Panc1 (cell line): ENCODE measurements around the gene FMO3. TPM values are rescaled to one million over a fixed set of nuclear protein-coding genes. Genes with fewer than 3 reads are reported as not detected.

ENCODE experiments used
- ATAC-seq: fragments of 200-7000 bp; cut with Tn5 transposase; 2 replicates; pipeline ENCODE4 v1.9.1; 2020; ENCODE audit warnings: mild to moderate bottlenecking, moderate library complexity
- Bru-seq: library from RNA; stranded (reverse); fragments of 400-500 nt; gene quantifications from one replicate; lab custom pipeline; 2021; lab: Mats Ljungman, UMichigan
- BruChase-seq, 2 experiments: library from RNA; stranded (reverse); fragments of 400-500 nt; gene quantifications; one replicate each; lab custom pipeline; 2021; lab: Mats Ljungman, UMichigan
- BruUV-seq: library from RNA; stranded (reverse); fragments of 400-500 nt; replicated peaks from 2 replicates; lab custom pipeline; 2021; lab: Mats Ljungman, UMichigan
- CTCF ChIA-PET: fragments of 300-600 bp; sonication (Branson Sonifier 250); formaldehyde crosslinking; loops from one replicate; lab custom pipeline; 2022; ENCODE audit warnings: antibody characterized with exemption; lab: Charles Lee
- POLR2A ChIA-PET: fragments of 300-600 bp; sonication (Branson Sonifier 250); formaldehyde crosslinking; loops from one replicate; lab custom pipeline; 2022; ENCODE audit warnings: antibody characterized with exemption; lab: Charles Lee
- DNase-seq: peaks from one replicate; pipeline ENCODE4 v3.0.0-alpha.2; 2010; ENCODE audit warnings: low read depth, low spot score
- H3K27ac ChIP-seq: 2 replicates; pipeline ENCODE4 v1.5.1; 2011; ENCODE audit warnings: mild to moderate bottlenecking, low read length, inconsistent platforms
- H3K27me3 ChIP-seq: fragments of 200-500 bp; sonication (Bioruptor generic); 2 replicates; pipeline ENCODE4 v1.6.0; 2014; ENCODE audit warnings: low read length, inconsistent platforms; ENCODE audit not compliant: control insufficient read depth, insufficient read depth
- H3K36me3 ChIP-seq: fragments of 200-500 bp; sonication (Bioruptor generic); 2 replicates; pipeline ENCODE4 v1.5.1; 2014; ENCODE audit warnings: inconsistent platforms, mild to moderate bottlenecking, low read length, moderate library complexity; ENCODE audit not compliant: control insufficient read depth, insufficient read depth
- H3K4me1 ChIP-seq: 2 replicates; pipeline ENCODE4 v1.5.1; 2011; ENCODE audit warnings: inconsistent platforms, mild to moderate bottlenecking, low read length, moderate library complexity; ENCODE audit not compliant: control insufficient read depth, insufficient read depth
- H3K4me3 ChIP-seq, 2 experiments: 2 replicates each; pipeline ENCODE4 v1.5.1; 2011 to 2012; ENCODE audit warnings: low read depth in 2 of 2, low read length in 2 of 2, mild to moderate bottlenecking in 2 of 2, inconsistent platforms in 1 of 2, moderate library complexity in 1 of 2
- H3K9me3 ChIP-seq: fragments of 200-500 bp; sonication (Bioruptor generic); 2 replicates; pipeline ENCODE4 v1.5.1; 2014; ENCODE audit warnings: low read depth, mild to moderate bottlenecking, inconsistent platforms, low read length, moderate library complexity; ENCODE audit not compliant: control insufficient read depth, insufficient read depth
- POLR2AphosphoS5 ChIP-seq: IDR thresholded peaks from 2 replicates; pipeline ENCODE4 v1.6.1; 2012; ENCODE audit warnings: mild to moderate bottlenecking, low read depth, low read length, moderate library complexity
- SIN3A ChIP-seq: IDR thresholded peaks from 2 replicates; pipeline ENCODE4 v1.6.1; 2012; ENCODE audit warnings: low read depth, mild to moderate bottlenecking, low read length, moderate library complexity, borderline replicate concordance; ENCODE audit not compliant: insufficient read depth
- TCF7L2 ChIP-seq: IDR thresholded peaks from 2 replicates; pipeline ENCODE4 v1.6.1; 2011; ENCODE audit warnings: mild to moderate bottlenecking, low read depth, low read length, inconsistent platforms
- in situ Hi-C: cut with HindIII; loops from 2 replicates; pipeline ENCODE4 v1.10.0; 2016; ENCODE audit warnings: low sequenced_read_pairs, low pct_unique_long_range_greater_than_20kb
- intact Hi-C: fragments of 100-400 bp; cut with micrococcal nuclease; formaldehyde crosslinking; loops from one replicate; pipeline ENCODE4 v1.10.0; 2022; ENCODE audit not compliant: unreplicated experiment
- long read RNA-seq: library from polyadenylated mRNA; unstranded; transcript quantifications from one replicate; pipeline ENCODE4 v2.0.0, GENCODE V29; 2021; ENCODE audit not compliant: unreplicated experiment
- polyA plus RNA-seq: library from polyadenylated mRNA; unstranded; fragments of >200 nt; gene quantifications from one replicate; pipeline ENCODE4 v1.2.1, GENCODE V29; 2012; ENCODE audit warnings: missing spikeins; ENCODE audit not compliant: insufficient read length
- total RNA-seq: library from RNA; stranded (reverse); gene quantifications from one replicate; pipeline ENCODE4 v1.2.1, GENCODE V29; 2021; ENCODE audit not compliant: unreplicated experiment
- TF ChIP-seq, protein P1 (sequence below), 2 experiments: IDR thresholded peaks; 2 replicates each; pipeline ENCODE4 v1.6.1; 2011 to 2012; ENCODE audit warnings: low read depth in 2 of 2, control low read depth in 1 of 2, low read length in 1 of 2, mild to moderate bottlenecking in 1 of 2, moderate library complexity in 1 of 2; ENCODE audit not compliant: insufficient read depth in 1 of 2
- TF ChIP-seq, protein P2 (sequence below): fragments of 450-650 bp; IDR thresholded peaks from 2 replicates; pipeline ENCODE4 v1.5.1; 2017; ENCODE audit warnings: mild to moderate bottlenecking

FMO3 gene
- total RNA-seq (not detected), Bru-seq, nascent RNA (not detected), BruChase-seq, experiment 1, labeled RNA remaining after a 2-hour chase (not detected), BruChase-seq, experiment 2, labeled RNA remaining after a 6-hour chase (not detected)
- not detected for polyA plus RNA-seq
- long read RNA-seq = 0 reads

DNA sequence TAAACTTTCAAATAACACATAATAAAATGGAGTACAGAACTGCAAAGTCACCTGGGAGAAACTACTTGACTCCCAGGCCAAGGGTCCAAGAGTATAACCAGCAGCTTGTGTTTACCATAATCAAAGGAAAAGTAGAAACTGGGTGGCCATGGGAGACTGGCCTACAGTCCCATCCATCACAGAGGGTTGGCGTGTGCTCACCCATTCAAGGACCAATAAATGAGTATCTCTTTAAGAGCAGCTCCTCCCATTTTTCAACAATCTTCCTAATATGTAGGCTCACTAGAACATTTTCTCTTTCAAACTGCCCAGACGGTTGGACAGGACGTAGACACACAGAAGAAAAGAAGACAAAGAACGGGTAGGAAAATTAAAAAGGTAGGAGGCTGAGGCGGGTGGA is at the start of gene FMO3:
Gene FMO3, plus strand, starts transcription at position 302 of the 400 bp plus-strand sequence. CDS start 1,754 bp downstream, outside the sequence.
- CTCF ChIA-PET = interaction anchor here (0.6 to 0.8 kb wide), 2 partner anchors 9 to 99 kb away, joined by 3 read pairs; no protein-coding TSS in a partner anchor
- TF ChIP-seq SIN3A (no peak), POLR2AphosphoS5 (no peak), TCF7L2 (no peak)
- TF ChIP-seq, protein P1, sequence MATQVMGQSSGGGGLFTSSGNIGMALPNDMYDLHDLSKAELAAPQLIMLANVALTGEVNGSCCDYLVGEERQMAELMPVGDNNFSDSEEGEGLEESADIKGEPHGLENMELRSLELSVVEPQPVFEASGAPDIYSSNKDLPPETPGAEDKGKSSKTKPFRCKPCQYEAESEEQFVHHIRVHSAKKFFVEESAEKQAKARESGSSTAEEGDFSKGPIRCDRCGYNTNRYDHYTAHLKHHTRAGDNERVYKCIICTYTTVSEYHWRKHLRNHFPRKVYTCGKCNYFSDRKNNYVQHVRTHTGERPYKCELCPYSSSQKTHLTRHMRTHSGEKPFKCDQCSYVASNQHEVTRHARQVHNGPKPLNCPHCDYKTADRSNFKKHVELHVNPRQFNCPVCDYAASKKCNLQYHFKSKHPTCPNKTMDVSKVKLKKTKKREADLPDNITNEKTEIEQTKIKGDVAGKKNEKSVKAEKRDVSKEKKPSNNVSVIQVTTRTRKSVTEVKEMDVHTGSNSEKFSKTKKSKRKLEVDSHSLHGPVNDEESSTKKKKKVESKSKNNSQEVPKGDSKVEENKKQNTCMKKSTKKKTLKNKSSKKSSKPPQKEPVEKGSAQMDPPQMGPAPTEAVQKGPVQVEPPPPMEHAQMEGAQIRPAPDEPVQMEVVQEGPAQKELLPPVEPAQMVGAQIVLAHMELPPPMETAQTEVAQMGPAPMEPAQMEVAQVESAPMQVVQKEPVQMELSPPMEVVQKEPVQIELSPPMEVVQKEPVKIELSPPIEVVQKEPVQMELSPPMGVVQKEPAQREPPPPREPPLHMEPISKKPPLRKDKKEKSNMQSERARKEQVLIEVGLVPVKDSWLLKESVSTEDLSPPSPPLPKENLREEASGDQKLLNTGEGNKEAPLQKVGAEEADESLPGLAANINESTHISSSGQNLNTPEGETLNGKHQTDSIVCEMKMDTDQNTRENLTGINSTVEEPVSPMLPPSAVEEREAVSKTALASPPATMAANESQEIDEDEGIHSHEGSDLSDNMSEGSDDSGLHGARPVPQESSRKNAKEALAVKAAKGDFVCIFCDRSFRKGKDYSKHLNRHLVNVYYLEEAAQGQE (IDR thresholded peaks at IDR 0.05; ENCODE audit: insufficient read depth in 1 of 2, low read depth in 2 of 2, low read length in 1 of 2) = no peak
- TF ChIP-seq, protein P2, sequence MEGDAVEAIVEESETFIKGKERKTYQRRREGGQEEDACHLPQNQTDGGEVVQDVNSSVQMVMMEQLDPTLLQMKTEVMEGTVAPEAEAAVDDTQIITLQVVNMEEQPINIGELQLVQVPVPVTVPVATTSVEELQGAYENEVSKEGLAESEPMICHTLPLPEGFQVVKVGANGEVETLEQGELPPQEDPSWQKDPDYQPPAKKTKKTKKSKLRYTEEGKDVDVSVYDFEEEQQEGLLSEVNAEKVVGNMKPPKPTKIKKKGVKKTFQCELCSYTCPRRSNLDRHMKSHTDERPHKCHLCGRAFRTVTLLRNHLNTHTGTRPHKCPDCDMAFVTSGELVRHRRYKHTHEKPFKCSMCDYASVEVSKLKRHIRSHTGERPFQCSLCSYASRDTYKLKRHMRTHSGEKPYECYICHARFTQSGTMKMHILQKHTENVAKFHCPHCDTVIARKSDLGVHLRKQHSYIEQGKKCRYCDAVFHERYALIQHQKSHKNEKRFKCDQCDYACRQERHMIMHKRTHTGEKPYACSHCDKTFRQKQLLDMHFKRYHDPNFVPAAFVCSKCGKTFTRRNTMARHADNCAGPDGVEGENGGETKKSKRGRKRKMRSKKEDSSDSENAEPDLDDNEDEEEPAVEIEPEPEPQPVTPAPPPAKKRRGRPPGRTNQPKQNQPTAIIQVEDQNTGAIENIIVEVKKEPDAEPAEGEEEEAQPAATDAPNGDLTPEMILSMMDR = no peak
- intact Hi-C loops = no loop called here

DNA sequence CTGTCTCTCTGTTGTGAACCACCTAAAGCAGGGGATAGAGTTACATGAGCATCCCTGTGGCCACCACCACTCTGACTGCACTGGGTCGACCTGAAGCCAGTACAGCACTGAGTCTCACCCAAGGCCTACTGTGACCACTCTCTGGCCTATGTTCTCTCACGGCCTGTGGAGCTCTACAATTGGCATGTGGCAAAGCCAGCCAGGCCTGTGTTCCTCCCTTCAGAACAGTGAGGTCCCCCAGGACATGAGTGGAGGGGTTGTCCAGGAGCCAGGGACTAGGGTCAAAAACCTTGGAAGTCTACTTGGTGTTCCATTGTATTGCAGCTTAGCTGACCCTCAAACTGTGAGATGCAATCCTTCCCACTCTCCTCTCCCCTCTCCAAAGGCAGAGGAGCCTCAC is 42.7 kb upstream of the FMO3 start:
- DNase-seq = no peak
- intact Hi-C loops (no loop called here), in situ Hi-C loops (no loop called here)
- POLR2A ChIA-PET = no interaction called here
- BruUV-seq = no TSS peak
- Histone ChIP-seq H3K27me3 (no peaks in the 10 kb centered on the region), H3K4me1 (no peaks in the 10 kb centered on the region), H3K9me3 (no peaks in the 10 kb centered on the region), H3K4me3 (no peak overlapping the region), H3K27ac (no peak overlapping the region), H3K36me3 (no peaks in the 10 kb centered on the region)
- no peak for ATAC-seq
- TF ChIP-seq SIN3A = no peak
- TF ChIP-seq, protein P2 = no peak
- no peak for TF ChIP-seq TCF7L2
- TF ChIP-seq POLR2AphosphoS5 = no peak
- TF ChIP-seq, protein P1 (IDR thresholded peaks at IDR 0.05; ENCODE audit: insufficient read depth in 1 of 2, low read depth in 2 of 2, low read length in 1 of 2) = no peak
- CTCF ChIA-PET = no interaction called here

More for the DNA sequence above, at the start of gene FMO3:
- Histone ChIP-seq H3K27ac (no peak within 1 kb of the TSS), H3K27me3 (no peaks in the 10 kb centered on the region), H3K9me3 (no peaks in the 10 kb centered on the region), H3K4me3 (no peak within 1 kb of the TSS), H3K36me3 (no peaks in the 10 kb centered on the region), H3K4me1 (no peaks in the 10 kb centered on the region)
- BruUV-seq = no TSS peak
- DNase-seq (no peak), ATAC-seq (no peak)
- POLR2A ChIA-PET = no interaction called here
- in situ Hi-C loops = no loop called here
